ENCODE data around the gene SERPINH1. TPM values are rescaled to one million over a fixed set of nuclear protein-coding genes. Genes with fewer than 3 reads are reported as not detected.

The SERPINH1 gene
- total and polyA plus RNA-seq, 7 donors, result 11.6 to 43.3 (median 28.8) TPM

- DNase-seq (no peak), ATAC-seq (no peak)
- Histone ChIP-seq H3K27me3 (ENCODE audit: insufficient read depth in 3 of 3, low read length in 2 of 3) (no peaks in the 10 kb centered on the region), H3K36me3 (ENCODE audit: insufficient read depth in 1 of 2, low read depth in 1 of 2) (no peaks in the 10 kb centered on the region), H3K27ac (no peak overlapping the region), H3K9me3 (no peaks in the 10 kb centered on the region), H3K4me1 (peaks cover 12% of the 10 kb centered on the region), H3K4me3 (no peak overlapping the region)
- TF ChIP-seq CTCF (IDR thresholded peaks at IDR 0.05), result no peak
- intact Hi-C loops (cut with DNase I), result loop anchor here (5.0 kb wide), 3 partner anchors 33 to 318 kb away; partner anchors contain the start of gene DGAT2 (in 1 of the 2)
- WGBS, 3 donors, result 91 to 96% (median 94%) methylated on average over 5 of the region's 5 CpGs
These were observed 12.6 kb upstream of the SERPINH1 start for GRCh38 chr11:75549370-75549958.

- Histone ChIP-seq H3K36me3 (ENCODE audit: insufficient read depth in 1 of 2, low read depth in 1 of 2) (no peaks in the 10 kb centered on the region), H3K27ac (peak overlapping the region; percentile 73), H3K4me1 (peaks cover 28% of the 10 kb centered on the region), H3K4me3 (no peak overlapping the region), H3K27me3 (ENCODE audit: insufficient read depth in 3 of 3, low read length in 2 of 3) (no peaks in the 10 kb centered on the region), H3K9me3 (no peaks in the 10 kb centered on the region)
- DNase-seq (no peak), ATAC-seq (no peak)
- intact Hi-C loops (cut with DNase I), result no loop called here
- TF ChIP-seq CTCF (IDR thresholded peaks at IDR 0.05), result no peak
- WGBS, 3 donors, result 82 to 88% (median 86%) methylated on average over 6 of the region's 6 CpGs
These were observed 8.9 kb upstream of the SERPINH1 start for GRCh38 chr11:75553182-75553581.

GRCh38 chr11:75553889-75554257, 8.2 kb upstream of the SERPINH1 start:
- H3K27me3 ChIP-seq (ENCODE audit: insufficient read depth in 3 of 3, low read length in 2 of 3), result no peaks in the 10 kb centered on the region
- DNase-seq (no peak), ATAC-seq (peak in 3 of 4 donors; percentile 1 to 18 (median 4))
- WGBS, 3 donors, result 37 to 47% (median 41%) methylated on average over 1 of the region's 1 CpG
- no peaks in the 10 kb centered on the region for H3K36me3 ChIP-seq (ENCODE audit: insufficient read depth in 1 of 2, low read depth in 1 of 2)
- intact Hi-C loops (cut with DNase I), result no loop called here
- no peak for TF ChIP-seq CTCF (IDR thresholded peaks at IDR 0.05)
- H3K4me3 ChIP-seq, result no peak overlapping the region
- no peaks in the 10 kb centered on the region for H3K9me3 ChIP-seq
- H3K4me1 ChIP-seq, result peaks cover 35% of the 10 kb centered on the region
- peak overlapping the region; percentile 73 for H3K27ac ChIP-seq

- WGBS, 3 donors, result 37 to 46% (median 42%) methylated on average over 20 to 21 of the region's 21 CpGs
- peaks cover 38% of the 10 kb centered on the region for H3K4me1 ChIP-seq
These were observed 7.6 kb upstream of the SERPINH1 start for GRCh38 chr11:75554258-75555022.

More at GRCh38 chr11:75554258-75555022, 7.6 kb upstream of the SERPINH1 start:
- no peaks in the 10 kb centered on the region for H3K27me3 ChIP-seq (ENCODE audit: insufficient read depth in 3 of 3, low read length in 2 of 3)
- H3K9me3 ChIP-seq, result no peaks in the 10 kb centered on the region
- intact Hi-C loops (cut with DNase I), result no loop called here
- TF ChIP-seq CTCF (IDR thresholded peaks at IDR 0.05), result no peak
- H3K36me3 ChIP-seq (ENCODE audit: insufficient read depth in 1 of 2, low read depth in 1 of 2), result no peaks in the 10 kb centered on the region
- H3K27ac ChIP-seq, result peak overlapping the region; percentile 73
- peak; percentile 68 to 91 (median 80) for ATAC-seq
- DNase-seq, result peak; percentile 93
- peak overlapping the region; percentile 18 for H3K4me3 ChIP-seq

Data from psoas muscle (tissue), 8 donors.